ENCODE data around the gene PLXDC1.
"Not testable (repeated sequence)": the region's sequence is repeated elsewhere in the genome, so short reads cannot be mapped to it uniquely, and the experiment has no call there.

PLXDC1 gene

GRCh38 chr17:39181303-39181702, 29.9 kb upstream of the PLXDC1 start:
- DNase-seq (ENCODE audit: low spot score) = no peak

DNA sequence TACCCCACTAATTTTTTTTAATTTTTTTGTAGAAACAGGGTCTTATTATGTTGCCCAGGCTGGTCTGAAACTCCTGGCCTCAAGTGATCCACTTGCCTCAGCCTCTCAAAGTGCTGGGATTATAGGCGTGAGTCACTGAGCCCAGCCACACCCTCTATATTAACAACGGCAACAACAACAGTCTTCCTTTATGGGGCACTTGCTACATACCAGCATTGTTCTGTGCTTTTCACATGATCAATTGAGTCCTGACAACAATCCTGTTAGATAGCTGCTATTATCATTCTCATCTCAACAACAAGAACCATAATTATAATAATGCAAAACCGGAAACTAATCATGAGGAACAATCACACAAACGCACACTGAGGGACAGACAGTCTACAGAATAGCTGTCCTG, 27.1 kb upstream of the PLXDC1 start:
- DNase-seq (ENCODE audit: low spot score) = no peak

DNA sequence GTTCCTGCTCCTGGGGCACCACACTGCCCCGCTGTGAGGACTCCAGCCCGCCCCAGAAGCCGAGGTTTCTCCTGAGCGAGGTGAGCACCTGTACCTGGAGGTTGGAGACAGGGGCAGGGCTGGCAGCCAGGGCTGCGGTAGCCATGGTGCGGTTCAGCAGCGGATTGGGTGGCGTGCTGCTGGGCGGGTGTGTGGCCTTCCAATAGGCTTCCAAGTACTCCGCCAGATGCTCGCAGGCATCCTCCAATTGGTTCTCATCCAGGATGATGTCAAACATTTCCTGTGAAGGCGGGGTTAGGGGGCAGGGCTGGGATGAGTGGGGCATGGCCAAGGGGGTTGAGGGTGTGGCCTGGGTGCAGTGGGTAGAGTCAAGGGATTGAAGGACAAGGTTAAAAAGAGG, 25.8 kb upstream of the PLXDC1 start:
- no peak for DNase-seq (ENCODE audit: low spot score)

- no peak for DNase-seq (ENCODE audit: low spot score)
Observed at GRCh38 chr17:39175695-39176093, 24.3 kb upstream of the PLXDC1 start.

GRCh38 chr17:39174920-39175694, 23.7 kb upstream of the PLXDC1 start:
- DNase-seq (ENCODE audit: low spot score) = peak; percentile 83

DNA sequence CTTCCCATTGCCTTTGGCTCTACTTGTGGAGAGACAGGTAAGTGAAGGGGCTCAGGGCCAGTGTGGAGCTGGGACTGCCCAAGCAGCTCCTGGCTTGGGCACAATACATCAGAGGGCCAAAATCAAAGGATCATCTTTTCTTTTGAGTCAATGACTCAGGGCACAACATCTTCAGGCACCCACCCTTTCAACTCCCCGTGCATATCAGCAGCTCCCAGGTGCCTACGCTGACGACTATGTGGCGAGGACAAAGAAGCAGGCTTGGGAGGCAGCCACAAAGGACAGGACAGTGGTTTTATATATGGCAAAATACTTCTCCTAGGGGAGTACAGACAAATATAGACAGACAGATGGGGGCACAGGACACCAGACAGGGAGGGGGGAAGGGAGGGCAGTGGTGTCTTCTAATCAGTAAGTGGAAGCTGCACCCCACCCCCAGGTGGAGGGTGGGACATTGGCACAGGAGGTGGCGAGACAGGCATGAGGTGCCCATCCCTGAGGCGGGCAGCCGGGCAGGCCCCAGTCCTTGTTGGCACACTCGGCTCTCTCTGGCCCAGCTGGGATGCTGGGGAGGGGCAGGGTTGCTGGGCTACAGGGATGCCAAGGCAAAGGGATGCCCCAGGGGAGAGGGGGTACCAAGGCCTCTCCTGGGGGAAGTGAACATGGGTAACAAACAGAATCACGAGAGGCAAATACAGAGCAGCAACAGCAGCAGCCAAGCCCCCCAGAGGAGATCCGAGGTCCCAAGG, 22.3 kb upstream of the PLXDC1 start:
- DNase-seq (ENCODE audit: low spot score) = no peak

GRCh38 chr17:39173080-39173479, 21.6 kb upstream of the PLXDC1 start:
- DNase-seq (ENCODE audit: low spot score) = no peak

DNA sequence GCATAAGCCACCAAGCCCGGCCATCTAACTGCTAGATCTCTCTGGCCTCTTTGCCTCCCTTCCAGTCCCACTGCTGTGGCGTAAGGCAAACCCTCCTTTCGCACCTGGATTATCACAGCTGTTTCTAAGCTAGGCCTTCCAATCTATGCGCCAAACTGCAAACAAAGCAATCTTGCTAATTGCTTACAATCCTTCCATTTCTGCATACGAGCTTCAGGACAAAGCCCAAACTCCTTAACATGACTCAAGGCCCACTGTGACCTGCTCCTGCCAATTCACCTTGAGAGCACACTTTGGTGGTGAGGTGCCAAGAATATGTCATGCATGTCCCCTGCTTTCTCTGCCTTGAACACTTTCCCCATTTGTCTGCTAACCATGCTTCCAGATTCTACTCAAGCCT, 20.5 kb upstream of the PLXDC1 start:
- no peak for DNase-seq (ENCODE audit: low spot score)

DNA sequence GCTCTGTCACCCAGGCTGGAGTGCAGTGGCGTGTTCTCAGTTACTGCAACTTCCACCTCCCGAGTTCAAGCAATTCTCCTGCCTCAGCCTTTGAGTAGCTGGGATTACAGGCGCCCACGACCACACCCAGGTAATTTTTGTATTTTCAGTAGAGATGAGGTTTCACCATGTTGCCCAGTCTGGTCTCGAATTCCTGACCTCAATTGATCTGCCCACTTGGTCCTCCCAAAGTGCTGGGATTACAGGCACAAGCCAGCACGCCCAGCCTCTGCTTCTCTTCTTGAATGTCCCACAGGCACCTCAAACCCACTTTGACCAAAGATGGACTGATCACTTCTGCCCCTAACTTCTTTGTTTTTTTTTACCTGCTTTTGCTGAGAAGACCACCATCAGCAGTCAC, 19.1 kb upstream of the PLXDC1 start:
- no peak for DNase-seq (ENCODE audit: low spot score)

DNA sequence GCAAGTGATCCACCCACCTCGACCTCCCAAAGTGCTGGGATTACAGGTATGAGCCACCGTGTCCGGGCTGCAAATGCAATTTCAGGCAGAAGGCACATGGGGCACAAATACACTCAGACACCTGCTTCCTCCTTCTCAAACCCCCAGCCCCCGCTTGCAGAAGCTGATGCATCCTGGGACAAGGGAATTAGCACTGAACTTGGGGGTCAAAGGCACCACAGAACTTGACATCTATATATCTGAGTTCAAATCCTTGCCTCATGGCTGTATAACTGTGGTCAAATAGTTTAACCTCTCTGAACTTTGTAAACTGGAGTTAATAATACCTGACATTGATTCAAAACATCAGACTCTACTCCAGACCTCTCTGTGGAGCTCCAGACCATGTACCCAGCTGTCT, 18.7 kb upstream of the PLXDC1 start:
- no peak for DNase-seq (ENCODE audit: low spot score)

GRCh38 chr17:39169518-39169917, 18.1 kb upstream of the PLXDC1 start:
- DNase-seq (ENCODE audit: low spot score) = no peak

GRCh38 chr17:39169101-39169500, 17.7 kb upstream of the PLXDC1 start:
- DNase-seq (ENCODE audit: low spot score) = no peak

DNA sequence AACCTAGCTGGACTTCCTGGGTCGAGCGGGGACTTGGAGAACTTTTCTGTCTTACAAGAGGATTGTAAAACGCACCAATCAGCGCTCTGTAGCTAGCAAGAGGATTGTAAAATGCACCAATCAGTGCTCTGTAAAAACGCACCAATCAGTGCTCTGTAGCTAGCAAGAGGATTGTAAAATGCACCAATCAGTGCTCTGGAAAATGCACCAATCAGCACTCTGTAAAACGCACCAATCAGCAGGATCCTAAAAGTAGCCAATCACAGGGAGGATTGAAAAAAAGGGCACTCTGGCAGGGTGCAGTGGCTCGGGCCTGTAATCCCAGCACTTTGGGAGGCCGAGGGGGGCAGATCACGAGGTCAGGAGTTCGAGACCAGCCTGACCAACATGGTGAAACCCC, 17.1 kb upstream of the PLXDC1 start:
- not testable (repeated sequence) for DNase-seq (ENCODE audit: low spot score)

DNA sequence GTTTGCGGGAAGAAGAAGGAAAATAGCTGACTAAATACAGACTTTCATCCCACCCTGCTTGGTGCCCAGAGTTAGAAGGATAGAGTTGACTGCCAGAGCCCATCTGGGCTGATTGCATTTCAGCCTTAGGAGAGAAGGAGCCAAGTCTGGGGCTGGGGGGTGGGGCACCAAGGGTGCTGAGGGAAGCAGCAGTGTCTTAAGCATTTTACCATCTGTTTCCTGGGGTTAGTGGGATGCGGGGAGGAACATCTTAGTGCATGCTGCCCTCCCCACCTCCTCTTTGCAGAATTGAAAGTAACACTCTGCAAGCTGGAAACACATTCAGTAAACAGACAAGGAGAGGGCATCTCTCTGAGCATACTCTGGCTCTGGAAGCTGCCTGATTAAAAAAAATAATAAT, 16.0 kb upstream of the PLXDC1 start:
- DNase-seq (ENCODE audit: low spot score) = peak; percentile 84

GRCh38 chr17:39166437-39167335, 15.2 kb upstream of the PLXDC1 start:
- no peak for DNase-seq (ENCODE audit: low spot score)

- no peak for DNase-seq (ENCODE audit: low spot score)
Observed at GRCh38 chr17:39165841-39166349, 14.5 kb upstream of the PLXDC1 start, which contains the start of gene ARL5C. TSS of gene ARL5C (minus strand) at chr17:39166161. CDS start at chr17:39165760, 401 bp downstream.

- DNase-seq (ENCODE audit: low spot score) = no peak
Observed at GRCh38 chr17:39165178-39165840, 13.9 kb upstream of the PLXDC1 start.

DNA sequence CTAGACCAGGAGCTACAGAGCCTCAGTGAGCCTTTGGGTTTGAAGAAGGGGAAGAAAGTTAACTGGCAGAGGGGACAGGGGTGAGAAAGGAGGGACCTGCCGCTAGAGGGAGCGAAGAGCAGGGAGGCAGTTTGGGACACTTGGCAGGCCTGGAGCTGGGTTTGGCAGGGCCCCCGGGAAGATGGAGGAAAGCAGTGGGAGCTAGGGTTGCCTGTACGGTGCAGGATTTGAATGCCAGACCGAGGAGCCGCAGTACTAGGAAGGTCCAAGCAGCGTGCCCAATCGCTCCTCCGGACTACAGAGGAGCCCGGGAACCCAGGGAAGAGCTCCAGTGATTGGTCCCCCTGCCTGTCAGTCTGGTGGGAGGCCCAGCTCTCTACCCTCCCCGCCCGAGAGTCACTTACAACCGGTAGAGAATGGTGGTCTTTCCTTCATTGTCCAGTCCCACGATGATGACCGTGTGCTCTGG, 13.3 kb upstream of the PLXDC1 start:
- peak; percentile 86 for DNase-seq (ENCODE audit: low spot score)

- DNase-seq (ENCODE audit: low spot score) = no peak
Observed at GRCh38 chr17:39161962-39162361, 10.5 kb upstream of the PLXDC1 start.

DNA sequence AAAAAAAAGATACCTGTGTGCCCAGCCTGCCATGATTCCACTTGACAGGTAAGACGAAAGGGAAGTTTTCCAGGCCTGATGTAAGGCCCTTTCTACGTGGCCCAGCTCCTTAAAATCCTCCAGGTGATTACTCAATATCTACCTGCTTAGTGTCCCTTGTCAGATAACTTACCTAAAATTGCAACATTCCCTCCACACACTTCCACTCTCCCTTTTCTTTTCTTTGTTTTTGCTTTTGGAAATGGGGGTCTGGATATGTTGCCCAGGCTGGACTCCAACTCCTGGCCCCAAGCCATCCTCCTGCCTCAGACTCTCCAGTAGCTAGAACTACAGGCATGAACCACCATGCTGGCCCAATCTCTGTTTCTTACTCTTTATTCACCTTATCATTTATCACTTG, 7.2 kb upstream of the PLXDC1 start:
- no peak for DNase-seq (ENCODE audit: low spot score)

GRCh38 chr17:39156491-39156890, 5.1 kb upstream of the PLXDC1 start:
- DNase-seq (ENCODE audit: low spot score) = no peak

- DNase-seq (ENCODE audit: low spot score) = no peak
Observed at GRCh38 chr17:39155654-39156053, 4.2 kb upstream of the PLXDC1 start.
